Mesothelial cell of epicardium (in vitro differentiated cells): ENCODE measurements around the gene MYMX. TPM values are rescaled to one million over a fixed set of nuclear protein-coding genes. Genes with fewer than 3 reads are reported as not detected.

Source experiments
- DNase-seq, 2 experiments: peaks; one replicate each; pipeline ENCODE4 v3.0.0; 2021; ENCODE audit warnings: low spot score in 2 of 2; ENCODE audit not compliant: unreplicated experiment in 2 of 2
- H3K27ac Mint-ChIP-seq: 2 replicates; pipeline ENCODE4 v1.8.0; 2021; ENCODE audit warnings: mixed read lengths
- H3K27me3 Mint-ChIP-seq: 2 replicates; pipeline ENCODE4 v1.8.0; 2021; ENCODE audit warnings: low read depth, mixed read lengths
- H3K36me3 Mint-ChIP-seq: 2 replicates; pipeline ENCODE4 v1.8.0; 2021; ENCODE audit warnings: mixed read lengths
- H3K4me1 Mint-ChIP-seq: 2 replicates; pipeline ENCODE4 v1.8.0; 2021; ENCODE audit warnings: mixed read lengths
- H3K4me3 Mint-ChIP-seq: 2 replicates; pipeline ENCODE4 v1.8.0; 2021; ENCODE audit warnings: mild to moderate bottlenecking, moderate library complexity, mixed read lengths
- H3K9me3 Mint-ChIP-seq: 2 replicates; pipeline ENCODE4 v1.8.0; 2021; ENCODE audit warnings: mixed read lengths
- CTCF ChIP-seq: fragments of 200-600 bp; sonication (generic); IDR thresholded peaks from one replicate; pipeline ENCODE4 v1.5.0; 2021; ENCODE audit warnings: antibody characterized with exemption; ENCODE audit not compliant: unreplicated experiment
- total RNA-seq: library from RNA; stranded (reverse); gene quantifications from 3 replicates; pipeline ENCODE4 v1.2.1, GENCODE V29; 2021

Gene MYMX
- total RNA-seq, 1 donor from 2014 or later = not detected

GRCh38 chr6:44238687-44239350, 22.1 kb downstream of the MYMX start:
- no peak for TF ChIP-seq CTCF
- Mint-ChIP-seq H3K4me1 (peaks cover 31% of the 10 kb centered on the region), H3K27ac (no peak overlapping the region), H3K9me3 (no peaks in the 10 kb centered on the region), H3K36me3 (no peaks in the 10 kb centered on the region), H3K4me3 (peak overlapping the region; percentile 87), H3K27me3 (peaks cover 4% of the 10 kb centered on the region)
- no peak for DNase-seq

DNA sequence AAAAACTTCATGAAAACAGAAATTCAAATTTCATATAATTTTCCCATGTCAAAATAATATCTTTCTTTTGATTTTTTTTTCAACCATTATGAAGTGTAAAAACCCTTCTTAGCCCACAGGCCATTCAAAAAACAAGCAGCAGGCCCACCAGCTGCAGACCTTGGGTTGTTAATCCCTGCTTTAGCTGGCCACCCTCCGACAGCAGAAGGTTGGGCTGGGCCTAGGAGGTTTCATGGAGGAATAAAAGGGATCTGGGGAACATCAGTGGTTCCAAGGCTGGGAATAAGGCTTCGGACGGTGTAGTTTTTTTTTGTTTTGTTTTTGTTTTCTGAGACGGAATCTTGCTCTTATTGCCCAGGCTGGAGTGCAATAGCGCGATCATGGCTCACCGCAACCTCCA, 26.6 kb downstream of the MYMX start:
- peaks cover 4% of the 10 kb centered on the region for H3K27me3 Mint-ChIP-seq
- peaks cover under 1% of the 10 kb centered on the region for H3K36me3 Mint-ChIP-seq
- DNase-seq = no peak
- H3K9me3 Mint-ChIP-seq = no peaks in the 10 kb centered on the region
- no peak overlapping the region for H3K27ac Mint-ChIP-seq
- H3K4me1 Mint-ChIP-seq = peaks cover 16% of the 10 kb centered on the region
- H3K4me3 Mint-ChIP-seq = no peak overlapping the region
- TF ChIP-seq CTCF = no peak

DNA sequence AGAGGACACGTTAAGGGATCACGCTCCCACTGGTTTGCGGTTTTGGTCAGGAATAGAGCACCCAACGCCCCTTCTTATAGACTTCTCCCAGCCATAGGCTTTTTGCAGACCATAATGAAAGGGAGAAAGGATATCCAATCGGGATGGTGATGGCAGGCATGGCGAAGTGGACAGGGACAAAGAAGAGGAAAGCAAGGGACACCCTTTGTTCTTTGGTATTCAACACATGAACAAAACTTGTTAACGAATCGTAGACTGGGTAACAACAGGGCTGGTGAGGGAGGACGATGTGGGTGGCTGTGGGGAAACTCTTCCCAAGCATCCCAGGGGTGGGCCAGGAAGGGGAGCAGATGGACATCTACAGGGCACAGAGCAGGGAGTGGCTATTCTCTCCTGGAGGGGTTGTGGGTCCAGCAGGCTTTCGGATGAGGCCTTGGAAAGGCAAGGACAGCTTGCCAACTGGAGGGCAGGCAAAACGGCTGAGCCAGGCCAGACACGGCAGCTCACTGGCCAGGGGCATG, 28.7 kb downstream of the MYMX start:
- Mint-ChIP-seq H3K27ac (peak overlapping the region; percentile 99), H3K27me3 (no peaks in the 10 kb centered on the region), H3K36me3 (peaks cover 18% of the 10 kb centered on the region), H3K4me1 (peaks cover 27% of the 10 kb centered on the region), H3K4me3 (peak overlapping the region; percentile 98), H3K9me3 (no peaks in the 10 kb centered on the region)
- TF ChIP-seq CTCF = no peak
- DNase-seq = no peak

DNA sequence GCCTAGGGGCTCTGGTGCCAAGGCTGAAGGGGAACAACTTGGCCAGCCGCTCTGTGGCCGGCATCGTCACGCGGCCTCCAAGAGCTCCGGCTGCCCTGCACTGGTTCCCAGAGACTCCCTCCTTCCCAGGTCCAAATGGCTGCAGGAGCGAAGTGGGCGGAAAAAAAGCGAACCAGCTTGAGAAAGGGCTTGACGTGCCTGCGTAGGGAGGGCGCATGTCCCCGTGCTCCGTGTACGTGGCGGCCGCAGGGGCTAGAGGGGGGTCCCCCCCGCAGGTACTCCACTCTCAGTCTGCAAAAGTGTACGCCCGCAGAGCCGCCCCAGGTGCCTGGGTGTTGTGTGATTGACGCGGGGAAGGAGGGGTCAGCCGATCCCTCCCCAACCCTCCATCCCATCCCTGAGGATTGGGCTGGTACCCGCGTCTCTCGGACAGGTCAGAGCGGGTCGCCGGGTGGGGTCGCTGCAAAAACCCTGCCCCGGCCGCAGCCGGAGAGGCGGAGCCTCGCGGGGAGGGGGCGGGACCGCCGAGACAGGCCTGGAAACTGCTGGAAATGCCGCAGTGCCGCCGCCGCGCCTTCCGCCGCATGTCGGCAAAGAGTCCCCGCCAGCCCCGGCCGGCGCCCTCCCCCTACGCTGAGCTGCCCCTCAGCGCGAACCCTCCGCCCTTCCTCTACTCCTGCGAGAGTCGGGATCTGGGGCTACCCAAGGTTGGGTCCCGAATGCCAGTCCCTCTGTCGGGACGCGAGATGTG, 29.4 kb downstream of the MYMX start:
- peaks cover 23% of the 10 kb centered on the region for H3K36me3 Mint-ChIP-seq
- peaks cover 27% of the 10 kb centered on the region for H3K4me1 Mint-ChIP-seq
- no peak for TF ChIP-seq CTCF
- H3K9me3 Mint-ChIP-seq = no peaks in the 10 kb centered on the region
- peak overlapping the region; percentile 99 for H3K27ac Mint-ChIP-seq
- H3K27me3 Mint-ChIP-seq = no peaks in the 10 kb centered on the region
- DNase-seq = peak; percentile 74 to 91
- H3K4me3 Mint-ChIP-seq = peak overlapping the region; percentile 98

- TF ChIP-seq CTCF = no peak
These were observed 30.1 kb downstream of the MYMX start, which contains the start of gene HSP90AB1 for GRCh38 chr6:44246663-44247337. HSP90AB1 (plus strand) TSS chr6:44247101; CDS start chr6:44248630, 1,529 bp downstream.

More at GRCh38 chr6:44246663-44247337, 30.1 kb downstream of the MYMX start, which contains the start of gene HSP90AB1:
- H3K27ac Mint-ChIP-seq = peak within 1 kb of the TSS; percentile 99
- H3K27me3 Mint-ChIP-seq = no peaks in the 10 kb centered on the region
- H3K4me1 Mint-ChIP-seq = peaks cover 27% of the 10 kb centered on the region
- no peaks in the 10 kb centered on the region for H3K9me3 Mint-ChIP-seq
- peaks cover 29% of the 10 kb centered on the region for H3K36me3 Mint-ChIP-seq
- DNase-seq = peak; percentile 87 to 95
- peak within 1 kb of the TSS; percentile 98 for H3K4me3 Mint-ChIP-seq
